Measurements from ENCODE around the gene CLECL1. TPM values are rescaled to one million over a fixed set of nuclear protein-coding genes. Genes with fewer than 3 reads are reported as not detected.

CLECL1 gene
- total and polyA plus RNA-seq, 9 of the 15 experiments (the other 6 are each of a cell fraction or from before 2014, with no cell fraction given): 0.13 to 0.25 TPM; not detected in 7

DNA sequence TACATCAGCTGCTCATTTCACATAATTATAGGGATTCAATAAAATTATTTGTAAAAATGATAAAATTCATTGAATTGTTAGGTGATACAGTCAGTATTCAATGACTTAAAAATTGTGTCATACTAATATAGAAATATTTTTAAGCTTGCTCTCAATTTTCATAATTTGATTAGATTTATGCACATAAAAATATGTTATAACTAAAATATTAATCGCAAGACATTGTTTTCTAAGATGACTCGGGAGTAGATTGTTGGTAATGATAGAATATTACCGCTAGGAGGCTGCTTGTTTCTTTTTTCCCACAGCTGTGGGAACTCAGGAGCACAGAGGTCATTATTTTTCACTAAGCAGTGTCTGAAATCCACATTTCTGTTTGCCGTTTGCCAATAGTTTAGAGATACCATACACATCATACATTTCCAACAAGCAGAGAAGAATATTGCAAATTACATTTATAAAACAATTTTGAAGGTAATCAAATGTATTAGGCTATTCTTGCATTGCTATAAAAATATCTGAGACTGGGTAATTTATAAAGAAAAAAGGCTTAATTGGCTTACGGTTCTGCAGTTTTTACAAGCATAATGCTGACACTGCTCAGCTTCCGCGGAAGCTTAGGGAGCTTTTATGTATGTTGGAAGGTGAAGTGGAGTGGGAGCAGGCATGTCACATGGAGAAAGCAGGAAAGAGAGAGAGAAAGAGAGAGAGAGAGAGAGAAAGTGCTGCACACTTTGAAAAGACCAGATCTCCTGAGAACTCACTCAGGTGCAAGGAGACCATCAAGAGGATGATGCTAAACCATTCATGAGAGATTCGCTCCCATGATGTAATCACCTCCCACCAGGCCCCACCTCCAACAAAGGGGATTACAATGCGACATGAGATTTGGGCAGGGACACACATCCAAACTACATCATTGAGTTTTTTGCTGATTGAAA, 18.6 kb upstream of the CLECL1 start (continued):
- no peak for TF ChIP-seq ASH1L (IDR thresholded peaks at IDR 0.05; ENCODE audit: borderline replicate concordance, low read depth, partially characterized antibody)
- peak; percentile 41; the same call in 1 of the 2 replicates for TF ChIP-seq FOXM1 (IDR thresholded peaks at IDR 0.05; ENCODE audit: low read depth)
- no peak for TF ChIP-seq FOXM1 (CRISPR knock-in tag; IDR thresholded peaks at IDR 0.05; ENCODE audit: low read depth)
- TF ChIP-seq, protein P1, sequence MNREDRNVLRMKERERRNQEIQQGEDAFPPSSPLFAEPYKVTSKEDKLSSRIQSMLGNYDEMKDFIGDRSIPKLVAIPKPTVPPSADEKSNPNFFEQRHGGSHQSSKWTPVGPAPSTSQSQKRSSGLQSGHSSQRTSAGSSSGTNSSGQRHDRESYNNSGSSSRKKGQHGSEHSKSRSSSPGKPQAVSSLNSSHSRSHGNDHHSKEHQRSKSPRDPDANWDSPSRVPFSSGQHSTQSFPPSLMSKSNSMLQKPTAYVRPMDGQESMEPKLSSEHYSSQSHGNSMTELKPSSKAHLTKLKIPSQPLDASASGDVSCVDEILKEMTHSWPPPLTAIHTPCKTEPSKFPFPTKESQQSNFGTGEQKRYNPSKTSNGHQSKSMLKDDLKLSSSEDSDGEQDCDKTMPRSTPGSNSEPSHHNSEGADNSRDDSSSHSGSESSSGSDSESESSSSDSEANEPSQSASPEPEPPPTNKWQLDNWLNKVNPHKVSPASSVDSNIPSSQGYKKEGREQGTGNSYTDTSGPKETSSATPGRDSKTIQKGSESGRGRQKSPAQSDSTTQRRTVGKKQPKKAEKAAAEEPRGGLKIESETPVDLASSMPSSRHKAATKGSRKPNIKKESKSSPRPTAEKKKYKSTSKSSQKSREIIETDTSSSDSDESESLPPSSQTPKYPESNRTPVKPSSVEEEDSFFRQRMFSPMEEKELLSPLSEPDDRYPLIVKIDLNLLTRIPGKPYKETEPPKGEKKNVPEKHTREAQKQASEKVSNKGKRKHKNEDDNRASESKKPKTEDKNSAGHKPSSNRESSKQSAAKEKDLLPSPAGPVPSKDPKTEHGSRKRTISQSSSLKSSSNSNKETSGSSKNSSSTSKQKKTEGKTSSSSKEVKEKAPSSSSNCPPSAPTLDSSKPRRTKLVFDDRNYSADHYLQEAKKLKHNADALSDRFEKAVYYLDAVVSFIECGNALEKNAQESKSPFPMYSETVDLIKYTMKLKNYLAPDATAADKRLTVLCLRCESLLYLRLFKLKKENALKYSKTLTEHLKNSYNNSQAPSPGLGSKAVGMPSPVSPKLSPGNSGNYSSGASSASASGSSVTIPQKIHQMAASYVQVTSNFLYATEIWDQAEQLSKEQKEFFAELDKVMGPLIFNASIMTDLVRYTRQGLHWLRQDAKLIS (CRISPR knock-in tag; IDR thresholded peaks at IDR 0.05): no peak
- TF ChIP-seq PHB2 (IDR thresholded peaks at IDR 0.05; ENCODE audit: low read depth): no peak
- no peak for TF ChIP-seq BRD4 (IDR thresholded peaks at IDR 0.05)
- no peak for TF ChIP-seq GTF2E2 (tag; IDR thresholded peaks at IDR 0.05)
- TF ChIP-seq, protein P2, sequence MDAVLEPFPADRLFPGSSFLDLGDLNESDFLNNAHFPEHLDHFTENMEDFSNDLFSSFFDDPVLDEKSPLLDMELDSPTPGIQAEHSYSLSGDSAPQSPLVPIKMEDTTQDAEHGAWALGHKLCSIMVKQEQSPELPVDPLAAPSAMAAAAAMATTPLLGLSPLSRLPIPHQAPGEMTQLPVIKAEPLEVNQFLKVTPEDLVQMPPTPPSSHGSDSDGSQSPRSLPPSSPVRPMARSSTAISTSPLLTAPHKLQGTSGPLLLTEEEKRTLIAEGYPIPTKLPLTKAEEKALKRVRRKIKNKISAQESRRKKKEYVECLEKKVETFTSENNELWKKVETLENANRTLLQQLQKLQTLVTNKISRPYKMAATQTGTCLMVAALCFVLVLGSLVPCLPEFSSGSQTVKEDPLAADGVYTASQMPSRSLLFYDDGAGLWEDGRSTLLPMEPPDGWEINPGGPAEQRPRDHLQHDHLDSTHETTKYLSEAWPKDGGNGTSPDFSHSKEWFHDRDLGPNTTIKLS (IDR thresholded peaks at IDR 0.05; ENCODE audit: borderline replicate concordance, low read depth): no peak
- TF ChIP-seq MTA3 (IDR thresholded peaks at IDR 0.05; ENCODE audit: borderline replicate concordance): 0 out of 2 replicates have a peak, but pooled peaks have one; percentile 54
- TF ChIP-seq, protein P3, sequence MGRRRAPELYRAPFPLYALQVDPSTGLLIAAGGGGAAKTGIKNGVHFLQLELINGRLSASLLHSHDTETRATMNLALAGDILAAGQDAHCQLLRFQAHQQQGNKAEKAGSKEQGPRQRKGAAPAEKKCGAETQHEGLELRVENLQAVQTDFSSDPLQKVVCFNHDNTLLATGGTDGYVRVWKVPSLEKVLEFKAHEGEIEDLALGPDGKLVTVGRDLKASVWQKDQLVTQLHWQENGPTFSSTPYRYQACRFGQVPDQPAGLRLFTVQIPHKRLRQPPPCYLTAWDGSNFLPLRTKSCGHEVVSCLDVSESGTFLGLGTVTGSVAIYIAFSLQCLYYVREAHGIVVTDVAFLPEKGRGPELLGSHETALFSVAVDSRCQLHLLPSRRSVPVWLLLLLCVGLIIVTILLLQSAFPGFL (CRISPR knock-in tag; IDR thresholded peaks at IDR 0.05): no peak
- TF ChIP-seq, protein P4, sequence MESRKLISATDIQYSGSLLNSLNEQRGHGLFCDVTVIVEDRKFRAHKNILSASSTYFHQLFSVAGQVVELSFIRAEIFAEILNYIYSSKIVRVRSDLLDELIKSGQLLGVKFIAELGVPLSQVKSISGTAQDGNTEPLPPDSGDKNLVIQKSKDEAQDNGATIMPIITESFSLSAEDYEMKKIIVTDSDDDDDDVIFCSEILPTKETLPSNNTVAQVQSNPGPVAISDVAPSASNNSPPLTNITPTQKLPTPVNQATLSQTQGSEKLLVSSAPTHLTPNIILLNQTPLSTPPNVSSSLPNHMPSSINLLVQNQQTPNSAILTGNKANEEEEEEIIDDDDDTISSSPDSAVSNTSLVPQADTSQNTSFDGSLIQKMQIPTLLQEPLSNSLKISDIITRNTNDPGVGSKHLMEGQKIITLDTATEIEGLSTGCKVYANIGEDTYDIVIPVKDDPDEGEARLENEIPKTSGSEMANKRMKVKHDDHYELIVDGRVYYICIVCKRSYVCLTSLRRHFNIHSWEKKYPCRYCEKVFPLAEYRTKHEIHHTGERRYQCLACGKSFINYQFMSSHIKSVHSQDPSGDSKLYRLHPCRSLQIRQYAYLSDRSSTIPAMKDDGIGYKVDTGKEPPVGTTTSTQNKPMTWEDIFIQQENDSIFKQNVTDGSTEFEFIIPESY (CRISPR knock-in tag; IDR thresholded peaks at IDR 0.05): peak; percentile 98
- TF ChIP-seq GTF2F1 (IDR thresholded peaks at IDR 0.05; ENCODE audit: low read depth, low read length): no peak
- TF ChIP-seq ZNF12 (CRISPR knock-in tag; IDR thresholded peaks at IDR 0.05): no peak
- peak; percentile 97 for TF ChIP-seq POLR2AphosphoS2 (IDR thresholded peaks at IDR 0.05; ENCODE audit: low read length)
- no peak for TF ChIP-seq STAT5B (CRISPR knock-in tag; IDR thresholded peaks at IDR 0.05)
- no peak for TF ChIP-seq KLF13 (tag; IDR thresholded peaks at IDR 0.05; ENCODE audit: borderline replicate concordance, low read depth)
- TF ChIP-seq PHF20 (IDR thresholded peaks at IDR 0.05; ENCODE audit: partially characterized antibody): no peak
- TF ChIP-seq ZNF354B (CRISPR knock-in tag; IDR thresholded peaks at IDR 0.05): no peak
